ENCODE data around the gene TCTN3.
A peak's percentile ranks its signal among the peaks of the same experiment; 100 is the strongest.
"Not testable (repeated sequence)": the region's sequence is repeated elsewhere in the genome, so short reads cannot be mapped to it uniquely, and the experiment has no call there.

Gene TCTN3, protein sequence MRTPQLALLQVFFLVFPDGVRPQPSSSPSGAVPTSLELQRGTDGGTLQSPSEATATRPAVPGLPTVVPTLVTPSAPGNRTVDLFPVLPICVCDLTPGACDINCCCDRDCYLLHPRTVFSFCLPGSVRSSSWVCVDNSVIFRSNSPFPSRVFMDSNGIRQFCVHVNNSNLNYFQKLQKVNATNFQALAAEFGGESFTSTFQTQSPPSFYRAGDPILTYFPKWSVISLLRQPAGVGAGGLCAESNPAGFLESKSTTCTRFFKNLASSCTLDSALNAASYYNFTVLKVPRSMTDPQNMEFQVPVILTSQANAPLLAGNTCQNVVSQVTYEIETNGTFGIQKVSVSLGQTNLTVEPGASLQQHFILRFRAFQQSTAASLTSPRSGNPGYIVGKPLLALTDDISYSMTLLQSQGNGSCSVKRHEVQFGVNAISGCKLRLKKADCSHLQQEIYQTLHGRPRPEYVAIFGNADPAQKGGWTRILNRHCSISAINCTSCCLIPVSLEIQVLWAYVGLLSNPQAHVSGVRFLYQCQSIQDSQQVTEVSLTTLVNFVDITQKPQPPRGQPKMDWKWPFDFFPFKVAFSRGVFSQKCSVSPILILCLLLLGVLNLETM

GRCh38 chr10:95693668-95694534, at the start of gene TCTN3:
Gene TCTN3 (minus strand): TSS chr10:95693927. CDS start chr10:95693899, 28 bp downstream.
- DNase-seq = peak; percentile 94 to 98 (median 96)

DNA sequence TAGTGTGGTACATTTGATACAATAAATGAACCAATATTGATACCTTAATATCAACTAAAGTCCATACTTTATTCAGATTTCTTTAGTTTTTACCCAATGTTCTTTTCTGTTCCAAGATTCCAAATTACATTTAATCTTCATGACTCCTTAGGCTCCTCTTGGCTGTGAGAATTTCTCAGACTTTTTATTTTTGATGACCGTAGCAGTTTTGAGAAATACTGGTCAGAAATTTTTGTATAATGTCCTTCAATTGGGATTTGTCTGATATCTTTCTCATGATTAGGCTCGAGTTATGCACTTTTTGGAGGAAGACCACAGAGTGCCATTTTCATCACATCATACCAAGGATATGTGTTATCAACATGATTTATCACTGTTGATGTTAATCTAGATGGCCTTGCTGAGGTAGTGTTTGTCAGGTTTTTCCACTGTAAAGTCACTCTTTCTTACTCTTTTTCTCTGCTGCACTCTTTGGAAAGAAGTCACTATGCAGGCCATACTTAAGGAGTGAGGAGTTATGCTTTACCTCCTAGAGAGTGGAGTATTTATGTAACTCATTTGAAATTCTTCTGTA, 49.3 kb upstream of the TCTN3 start:
- no peak for DNase-seq

DNA sequence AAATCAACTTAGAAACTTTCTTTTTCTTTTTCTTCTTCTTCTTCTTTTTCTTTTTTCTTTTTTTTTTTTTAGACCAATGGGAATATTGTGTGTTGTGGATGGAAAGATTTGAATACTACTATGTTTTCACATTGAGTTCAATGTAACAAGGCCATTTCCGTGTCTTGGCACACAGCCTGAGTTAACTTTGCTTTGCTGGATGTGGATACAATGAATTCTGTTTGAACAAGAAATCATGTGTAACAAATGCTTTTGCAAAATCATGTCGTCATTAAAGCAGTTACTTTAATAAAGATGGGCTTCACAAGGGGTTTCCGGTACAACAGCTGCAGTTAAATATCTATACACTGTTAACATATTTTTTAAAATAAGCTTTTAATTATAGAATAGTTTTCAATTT, 48.8 kb upstream of the TCTN3 start:
- DNase-seq = peak in 2 of 3 experiments; percentile 7 to 47

- DNase-seq = peak in 1 of 3 experiments; percentile 35
Measured at GRCh38 chr10:95741807-95742467, 48.2 kb upstream of the TCTN3 start.

DNA sequence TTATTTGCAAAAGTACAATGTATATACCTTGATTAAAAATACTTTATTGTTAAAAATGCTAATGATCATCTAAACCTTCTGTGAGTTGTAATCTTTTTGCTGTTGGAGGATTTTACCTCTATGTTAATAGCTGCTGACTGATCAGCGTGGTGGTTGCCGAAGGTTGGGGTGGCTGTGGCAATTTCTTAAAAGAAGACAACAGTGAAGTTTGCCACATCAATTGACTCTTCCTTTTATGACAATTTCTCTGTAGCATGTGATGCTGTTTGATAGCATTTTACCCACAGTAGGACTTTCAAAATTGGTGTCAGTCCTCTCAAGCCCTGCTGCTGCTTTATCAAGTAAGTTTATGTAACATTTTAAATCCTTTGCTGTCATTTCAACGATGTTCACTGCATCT, 45.3 kb upstream of the TCTN3 start:
- no peak for DNase-seq

DNA sequence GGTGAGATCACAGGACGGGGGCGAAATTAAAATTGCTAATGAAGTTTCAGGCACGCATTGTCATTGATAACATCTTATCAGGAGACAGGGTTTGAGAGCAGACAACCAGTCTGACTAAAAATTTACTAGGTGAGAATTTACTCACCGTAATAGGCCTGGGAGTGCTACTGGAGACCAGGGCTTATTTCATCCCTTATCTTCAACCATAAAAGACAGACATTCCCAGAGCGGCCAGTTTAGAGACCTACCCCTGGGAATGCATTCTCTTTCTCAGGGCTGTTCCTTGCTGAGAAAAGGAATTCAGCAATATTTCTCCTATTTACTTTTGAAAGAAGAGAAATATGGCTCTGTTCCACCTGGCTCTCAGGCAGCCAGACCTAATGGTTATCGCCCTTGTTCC, 39.2 kb upstream of the TCTN3 start:
- DNase-seq = not testable (repeated sequence)

- DNase-seq = no peak
Measured at GRCh38 chr10:95730233-95730632, 36.5 kb upstream of the TCTN3 start.

- DNase-seq = no peak
Measured at GRCh38 chr10:95729323-95730055, 35.8 kb upstream of the TCTN3 start.

DNA sequence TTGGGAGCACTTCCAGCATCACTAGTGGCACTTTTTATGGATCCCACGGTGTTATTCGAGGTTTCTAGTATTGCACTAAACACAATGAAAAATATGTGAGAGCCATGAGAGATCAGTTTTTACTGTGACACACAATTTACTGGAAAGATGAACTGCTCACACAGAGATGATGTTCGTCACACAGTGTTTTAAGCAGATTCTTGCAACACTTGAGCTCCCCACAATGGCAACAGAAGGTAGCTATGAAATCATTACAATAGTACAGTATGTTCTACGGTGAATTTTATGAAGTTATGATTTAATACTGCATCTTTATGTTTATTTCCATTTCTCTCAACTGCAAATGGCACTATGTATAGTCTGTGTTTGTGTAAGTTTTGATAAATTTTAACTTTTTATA, 34.8 kb upstream of the TCTN3 start:
- no peak for DNase-seq

GRCh38 chr10:95722496-95722895, 28.8 kb upstream of the TCTN3 start:
- DNase-seq = not testable (repeated sequence)

GRCh38 chr10:95720745-95721144, 27.0 kb upstream of the TCTN3 start:
- DNase-seq = not testable (repeated sequence)

DNA sequence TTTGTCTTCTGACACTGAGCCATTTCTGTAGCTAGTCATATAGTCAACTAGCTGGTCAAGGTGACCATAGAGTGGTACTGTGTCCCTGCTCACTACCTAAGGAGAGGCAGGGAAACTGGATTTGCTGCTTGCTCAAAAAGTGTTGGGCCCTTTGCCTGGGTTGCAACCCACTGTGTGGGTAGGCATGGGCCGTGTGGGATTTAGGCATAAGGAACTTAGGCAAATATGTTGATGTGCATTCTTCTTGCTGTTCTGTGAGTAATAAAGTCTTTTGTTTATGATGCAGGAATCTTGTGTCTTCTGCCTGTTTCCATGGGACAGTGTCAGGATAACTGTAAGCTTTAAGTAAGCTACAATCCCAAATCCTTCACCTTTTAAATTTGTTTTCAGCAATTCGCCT, 23.1 kb upstream of the TCTN3 start:
- DNase-seq = no peak

- DNase-seq = no peak
Measured at GRCh38 chr10:95716466-95716865, 22.7 kb upstream of the TCTN3 start.

GRCh38 chr10:95711492-95711891, 17.8 kb upstream of the TCTN3 start:
- DNase-seq = no peak

DNA sequence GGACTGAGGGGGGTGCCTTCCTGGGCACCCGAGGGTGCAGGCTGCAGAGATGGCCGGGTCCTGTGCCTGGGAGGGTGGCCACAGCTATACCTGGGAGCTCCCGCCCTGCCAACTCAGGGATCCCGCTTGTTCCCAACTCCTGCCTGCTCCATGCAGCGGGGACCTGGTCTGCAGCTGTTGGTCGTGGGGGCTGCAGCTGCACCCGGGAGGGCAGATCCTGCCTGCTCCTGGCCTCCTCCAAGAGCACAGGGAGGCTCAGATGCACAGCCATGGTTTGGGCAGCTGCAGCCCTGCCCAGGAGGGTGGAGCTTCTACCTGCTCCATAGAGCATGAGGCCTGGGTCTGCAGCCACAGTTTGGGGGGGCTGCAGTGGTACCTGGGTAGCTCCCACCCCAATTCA, 13.3 kb upstream of the TCTN3 start:
- DNase-seq = no peak

DNA sequence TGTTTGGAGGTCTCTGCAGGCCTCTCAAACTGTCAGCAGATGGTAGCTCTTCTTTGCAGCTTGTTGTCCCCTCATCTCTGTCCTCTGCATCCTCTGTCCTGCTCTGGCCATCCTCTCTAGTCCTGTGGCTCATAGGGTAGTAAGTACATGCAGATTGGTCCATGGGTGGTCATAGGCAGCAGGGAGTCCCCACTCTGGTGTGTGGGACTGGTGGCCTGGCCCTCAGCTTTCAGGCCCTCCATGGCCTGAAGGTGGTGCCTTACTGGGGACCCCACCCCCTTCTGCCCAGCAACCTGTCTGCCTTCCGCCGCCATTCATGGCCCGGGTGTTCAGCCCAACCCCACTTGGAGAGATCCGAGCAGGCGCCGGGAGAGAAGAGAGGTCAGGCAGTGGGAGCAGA, 12.8 kb upstream of the TCTN3 start:
- DNase-seq = no peak

DNA sequence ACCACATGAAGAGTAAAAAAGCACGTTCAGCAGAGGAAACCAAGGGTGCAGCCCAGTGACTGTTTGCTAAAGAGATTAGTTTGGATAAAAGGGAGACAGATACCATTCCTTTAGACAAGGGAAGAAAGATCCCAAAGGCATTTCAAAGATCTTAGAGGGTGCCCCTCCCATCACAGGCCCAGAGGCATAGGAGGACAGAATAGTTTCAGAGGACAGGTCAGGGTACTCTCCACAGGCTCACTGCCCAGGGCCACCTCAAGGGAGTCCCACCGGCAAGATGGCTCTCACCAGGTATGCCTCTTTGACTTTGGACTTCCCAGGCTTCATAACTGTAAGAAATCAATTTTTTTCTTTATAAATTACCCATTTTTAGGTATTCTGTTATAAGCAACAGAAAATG, 4.7 kb upstream of the TCTN3 start:
- DNase-seq = no peak

- DNase-seq = no peak
Measured at GRCh38 chr10:95697429-95697828, 3.7 kb upstream of the TCTN3 start.

- DNase-seq = no peak
Measured at GRCh38 chr10:95694665-95695064, 938 bp upstream of the TCTN3 start.

DNA sequence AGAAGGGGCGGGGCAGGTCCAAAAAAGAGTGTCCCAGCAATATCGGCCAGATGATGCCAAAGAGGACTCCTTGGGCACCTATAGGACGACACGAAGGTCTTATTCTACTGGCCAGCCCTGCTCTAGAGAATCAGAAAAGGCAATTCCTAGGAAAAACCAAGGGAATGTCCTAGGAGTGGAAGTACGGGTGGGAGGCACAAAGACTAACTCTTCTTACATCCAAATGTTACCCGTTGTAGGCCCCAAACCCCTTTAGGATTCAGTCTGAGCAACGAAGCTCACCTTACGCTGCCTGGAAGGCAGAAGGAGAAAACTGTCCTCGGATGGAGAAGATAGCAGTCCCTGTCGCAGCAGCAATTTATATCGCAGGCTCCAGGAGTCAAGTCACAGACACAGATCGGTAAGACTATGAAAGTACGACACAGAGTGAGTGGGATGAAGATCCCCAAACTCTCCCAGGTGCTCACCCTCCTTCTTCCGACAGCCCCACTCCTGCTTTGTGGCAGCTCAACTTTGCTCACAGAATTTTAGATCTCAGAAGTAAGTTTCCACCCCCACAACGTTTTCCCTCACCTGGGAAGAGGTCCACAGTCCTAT, 558 bp downstream of the TCTN3 start:
- no peak for DNase-seq

DNA sequence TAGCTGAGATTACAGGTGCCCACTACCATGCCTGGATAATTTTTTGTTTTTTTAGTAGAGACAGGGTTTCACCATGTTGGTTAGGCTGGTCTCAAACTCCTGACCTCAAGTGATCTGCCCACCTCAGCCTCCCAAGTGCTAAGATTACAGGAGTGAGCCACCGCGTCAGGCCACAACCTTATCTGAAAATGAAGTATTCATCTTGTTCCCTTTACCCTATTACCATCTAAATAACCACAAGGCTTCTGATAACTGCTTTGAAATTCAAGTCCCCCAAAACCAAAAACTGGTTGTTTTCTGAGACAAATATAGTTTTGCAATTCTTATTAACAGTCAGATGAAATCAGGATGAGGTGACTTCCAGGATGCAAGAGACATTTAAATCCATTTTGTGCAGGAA, 2.4 kb downstream of the TCTN3 start:
- DNase-seq = no peak

DNA sequence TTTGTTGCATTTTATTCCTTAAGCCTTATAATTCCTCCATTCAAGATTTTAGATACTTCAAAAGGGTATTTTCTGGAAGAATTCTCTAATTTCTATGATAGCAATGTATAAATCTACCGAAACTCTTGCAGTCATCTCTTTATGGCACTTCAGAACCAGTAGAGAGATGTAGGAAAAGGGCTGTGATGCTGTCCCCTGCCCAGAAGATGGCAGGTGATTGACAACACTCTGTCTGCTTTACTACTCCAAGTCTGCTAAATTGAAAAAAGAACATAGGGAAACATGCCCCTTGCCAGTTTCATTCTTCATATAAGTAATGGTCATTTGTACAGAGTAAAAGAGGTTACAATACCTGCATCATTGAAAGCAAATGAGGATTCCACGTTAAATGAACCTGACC, 5.1 kb downstream of the TCTN3 start:
- DNase-seq = no peak
